RWPE2 (cell line): ENCODE measurements around the gene HRH2.

Source experiments
- ATAC-seq: fragments of 200-7000 bp; cut with Tn5 transposase; 3 replicates; pipeline ENCODE4 v1.9.1; 2021; ENCODE audit warnings: low read depth
- DNase-seq: peaks from one replicate; pipeline ENCODE4 v3.0.0-alpha.2; 2020; ENCODE audit warnings: low spot score
- H3K27ac ChIP-seq: fragments of 450-650 bp; 2 replicates; pipeline ENCODE4 v1.5.1; 2017; ENCODE audit warnings: mild to moderate bottlenecking; ENCODE audit not compliant: poor library complexity, severe bottlenecking
- H3K27me3 ChIP-seq: fragments of 250-450 bp; sonication (Bioruptor Pico); 2 replicates; pipeline ENCODE4 v1.5.1; 2021; ENCODE audit warnings: mild to moderate bottlenecking, moderate library complexity; ENCODE audit not compliant: insufficient read depth, poor library complexity, severe bottlenecking
- H3K36me3 ChIP-seq: fragments of 250-450 bp; sonication (Bioruptor Pico); 2 replicates; pipeline ENCODE4 v1.5.1; 2020; ENCODE audit warnings: low read depth, mild to moderate bottlenecking, moderate library complexity
- H3K4me1 ChIP-seq: fragments of 250-450 bp; sonication (Bioruptor Pico); 2 replicates; pipeline ENCODE4 v1.5.1; 2021; ENCODE audit warnings: mild to moderate bottlenecking, moderate library complexity; ENCODE audit not compliant: insufficient read depth, poor library complexity, severe bottlenecking
- H3K4me3 ChIP-seq: fragments of 250-450 bp; sonication (Bioruptor Pico); 2 replicates; pipeline ENCODE4 v1.5.1; 2021; ENCODE audit warnings: mild to moderate bottlenecking, moderate library complexity; ENCODE audit not compliant: severe bottlenecking
- H3K9me3 ChIP-seq: fragments of 250-450 bp; sonication (Bioruptor Pico); 2 replicates; pipeline ENCODE4 v1.5.1; 2021; ENCODE audit warnings: mild to moderate bottlenecking, moderate library complexity; ENCODE audit not compliant: severe bottlenecking
- TF ChIP-seq, protein P1 (sequence below): fragments of 450-650 bp; IDR thresholded peaks from one replicate; pipeline ENCODE4 v1.5.1; 2017; ENCODE audit warnings: mild to moderate bottlenecking, moderate library complexity; ENCODE audit not compliant: poor library complexity, severe bottlenecking

HRH2 gene

DNA sequence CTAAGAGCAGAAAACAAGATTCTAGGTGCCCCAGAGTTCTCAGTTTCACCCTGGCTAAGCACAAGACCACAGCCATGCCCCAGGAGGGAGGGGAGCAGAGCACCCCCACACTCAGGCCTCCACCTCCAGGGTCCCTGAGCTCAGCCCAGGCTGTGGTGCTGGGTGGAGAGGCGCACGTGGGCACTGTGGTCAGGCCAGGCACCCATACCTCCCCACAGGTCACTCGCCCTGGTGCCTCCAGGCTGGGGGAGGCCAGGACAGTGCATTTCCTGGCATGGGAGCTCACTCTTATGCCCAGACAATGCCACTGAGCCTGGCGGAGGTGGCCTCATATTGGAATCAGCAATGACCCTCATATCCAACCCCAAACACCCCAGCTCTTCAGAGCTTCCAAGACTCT lies 78.8 kb downstream of the HRH2 start:
- TF ChIP-seq, protein P1, sequence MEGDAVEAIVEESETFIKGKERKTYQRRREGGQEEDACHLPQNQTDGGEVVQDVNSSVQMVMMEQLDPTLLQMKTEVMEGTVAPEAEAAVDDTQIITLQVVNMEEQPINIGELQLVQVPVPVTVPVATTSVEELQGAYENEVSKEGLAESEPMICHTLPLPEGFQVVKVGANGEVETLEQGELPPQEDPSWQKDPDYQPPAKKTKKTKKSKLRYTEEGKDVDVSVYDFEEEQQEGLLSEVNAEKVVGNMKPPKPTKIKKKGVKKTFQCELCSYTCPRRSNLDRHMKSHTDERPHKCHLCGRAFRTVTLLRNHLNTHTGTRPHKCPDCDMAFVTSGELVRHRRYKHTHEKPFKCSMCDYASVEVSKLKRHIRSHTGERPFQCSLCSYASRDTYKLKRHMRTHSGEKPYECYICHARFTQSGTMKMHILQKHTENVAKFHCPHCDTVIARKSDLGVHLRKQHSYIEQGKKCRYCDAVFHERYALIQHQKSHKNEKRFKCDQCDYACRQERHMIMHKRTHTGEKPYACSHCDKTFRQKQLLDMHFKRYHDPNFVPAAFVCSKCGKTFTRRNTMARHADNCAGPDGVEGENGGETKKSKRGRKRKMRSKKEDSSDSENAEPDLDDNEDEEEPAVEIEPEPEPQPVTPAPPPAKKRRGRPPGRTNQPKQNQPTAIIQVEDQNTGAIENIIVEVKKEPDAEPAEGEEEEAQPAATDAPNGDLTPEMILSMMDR: no peak

DNA sequence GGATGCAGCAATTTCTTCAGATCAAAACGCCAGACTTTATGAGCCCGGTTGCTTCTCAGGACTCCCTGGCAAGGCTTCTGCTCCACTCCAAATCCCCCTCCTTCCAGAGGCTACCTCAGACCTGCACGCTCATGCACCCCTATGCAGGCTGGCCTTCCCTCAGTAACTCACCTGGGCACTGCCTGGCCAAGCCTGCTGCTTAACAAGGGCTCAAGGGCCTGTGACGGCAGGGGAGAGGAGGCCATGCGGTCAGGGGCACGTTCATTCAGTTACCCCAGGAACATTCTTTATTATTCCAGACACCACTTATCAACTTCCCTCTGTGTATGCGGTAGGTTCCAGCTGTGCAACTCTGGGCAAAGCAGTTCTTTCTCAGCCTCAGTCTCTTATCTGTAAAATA lies 79.6 kb downstream of the HRH2 start:
- DNase-seq (no peak), ATAC-seq (no peak)
- H3K27ac ChIP-seq: no peak overlapping the region
- H3K9me3 ChIP-seq: peaks cover 2% of the 10 kb centered on the region
- peaks cover 30% of the 10 kb centered on the region for H3K27me3 ChIP-seq
- no peaks in the 10 kb centered on the region for H3K36me3 ChIP-seq
- no peaks in the 10 kb centered on the region for H3K4me1 ChIP-seq
- TF ChIP-seq, protein P1: no peak
- no peak overlapping the region for H3K4me3 ChIP-seq

More for the DNA sequence above, 78.8 kb downstream of the HRH2 start:
- Histone ChIP-seq H3K27ac (no peak overlapping the region), H3K27me3 (peaks cover 30% of the 10 kb centered on the region), H3K9me3 (peaks cover 2% of the 10 kb centered on the region), H3K4me3 (no peak overlapping the region), H3K4me1 (no peaks in the 10 kb centered on the region), H3K36me3 (no peaks in the 10 kb centered on the region)
- no peak for ATAC-seq
- DNase-seq: no peak

DNA sequence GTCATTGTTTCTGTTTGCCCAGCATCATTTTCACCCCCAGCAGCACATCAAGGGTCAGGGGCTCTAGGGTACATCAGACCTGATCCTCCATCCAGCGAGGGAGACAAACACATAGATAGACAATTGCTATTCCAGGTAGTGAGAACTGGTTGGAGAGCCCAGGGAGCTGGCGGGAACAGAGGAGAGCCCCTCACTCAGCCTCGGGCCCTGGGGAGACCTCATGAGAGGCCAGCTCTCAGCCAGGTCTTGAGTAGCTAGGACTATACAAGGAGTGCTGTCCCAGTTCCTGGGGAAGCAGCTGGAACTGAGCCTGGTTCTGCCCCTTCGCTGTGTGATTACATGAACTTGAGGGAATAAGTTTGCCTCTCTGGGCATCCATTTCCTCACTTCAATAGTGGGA lies 80.3 kb downstream of the HRH2 start:
- TF ChIP-seq, protein P1: no peak

DNA sequence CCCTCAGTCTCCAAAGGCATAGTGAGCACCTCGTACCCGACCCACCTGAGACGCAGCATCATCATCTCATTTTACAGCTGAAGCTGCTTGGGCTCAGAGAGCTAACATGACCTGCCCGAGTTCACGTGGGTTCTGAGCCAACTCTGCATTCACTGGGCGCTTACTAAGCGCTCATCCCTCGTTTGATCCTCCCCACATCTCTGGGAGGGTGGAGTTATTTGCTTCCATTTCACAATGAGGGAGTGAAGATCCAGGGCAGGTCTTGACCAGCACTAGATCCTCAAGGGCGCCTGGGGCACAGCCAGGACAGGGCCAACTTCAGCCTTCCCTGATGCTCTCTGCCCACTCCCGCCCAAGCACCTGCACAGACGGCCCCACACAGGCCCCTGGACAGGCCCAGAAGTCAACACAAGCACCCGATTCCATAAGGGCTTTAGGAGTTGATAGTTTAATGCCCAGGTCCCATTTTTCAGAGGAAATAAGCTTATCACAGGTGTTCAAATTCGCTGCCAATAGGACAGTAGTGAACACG lies 80.8 kb downstream of the HRH2 start:
- ATAC-seq: peak; percentile 47; the same call in 2 of the 3 replicates

More for the DNA sequence above, 80.3 kb downstream of the HRH2 start:
- DNase-seq (no peak), ATAC-seq (no peak)
- no peak overlapping the region for H3K4me3 ChIP-seq
- no peaks in the 10 kb centered on the region for H3K36me3 ChIP-seq
- H3K27ac ChIP-seq: no peak overlapping the region
- H3K27me3 ChIP-seq: peaks cover 33% of the 10 kb centered on the region
- H3K4me1 ChIP-seq: no peaks in the 10 kb centered on the region
- H3K9me3 ChIP-seq: peaks cover 2% of the 10 kb centered on the region

DNA sequence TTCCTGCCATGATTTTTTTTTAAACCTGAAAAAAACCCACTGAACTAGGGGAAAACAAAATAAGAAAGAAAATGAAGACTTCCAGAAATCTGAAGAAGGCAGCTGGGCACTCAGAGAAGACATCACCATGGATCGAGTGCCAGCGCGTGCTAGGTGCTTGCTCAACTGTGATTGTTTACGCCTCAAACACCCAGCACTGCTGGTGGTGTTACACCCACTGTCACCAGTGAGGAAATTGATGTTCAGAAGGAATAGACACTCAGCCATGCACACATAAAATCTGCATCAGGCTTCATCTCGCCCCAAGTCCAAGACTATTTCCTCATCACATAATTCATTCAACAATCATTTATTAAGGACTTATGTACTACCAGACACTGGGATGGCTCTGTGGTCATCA lies 82.1 kb downstream of the HRH2 start:
- H3K36me3 ChIP-seq: no peaks in the 10 kb centered on the region

More for the DNA sequence above, 80.8 kb downstream of the HRH2 start:
- DNase-seq: no peak
- peaks cover 33% of the 10 kb centered on the region for H3K27me3 ChIP-seq
- no peak overlapping the region for H3K4me3 ChIP-seq
- no peaks in the 10 kb centered on the region for H3K36me3 ChIP-seq
- no peaks in the 10 kb centered on the region for H3K9me3 ChIP-seq
- no peak overlapping the region for H3K27ac ChIP-seq
- TF ChIP-seq, protein P1: no peak
- H3K4me1 ChIP-seq: no peaks in the 10 kb centered on the region

More for the DNA sequence above, 82.1 kb downstream of the HRH2 start:
- Histone ChIP-seq H3K9me3 (no peaks in the 10 kb centered on the region), H3K27ac (no peak overlapping the region), H3K4me1 (no peaks in the 10 kb centered on the region), H3K27me3 (peaks cover 33% of the 10 kb centered on the region), H3K4me3 (no peak overlapping the region)
- DNase-seq (no peak), ATAC-seq (no peak)
- TF ChIP-seq, protein P1: no peak
